Measurements from ENCODE around the gene ARAP2. TPM values are rescaled to one million over a fixed set of nuclear protein-coding genes. Genes with fewer than 3 reads are reported as not detected.

Gene ARAP2
- total and polyA plus RNA-seq, 2 donors (not counting 3 experiments of a cell fraction or from before 2014, with no cell fraction given), result not detected

DNA sequence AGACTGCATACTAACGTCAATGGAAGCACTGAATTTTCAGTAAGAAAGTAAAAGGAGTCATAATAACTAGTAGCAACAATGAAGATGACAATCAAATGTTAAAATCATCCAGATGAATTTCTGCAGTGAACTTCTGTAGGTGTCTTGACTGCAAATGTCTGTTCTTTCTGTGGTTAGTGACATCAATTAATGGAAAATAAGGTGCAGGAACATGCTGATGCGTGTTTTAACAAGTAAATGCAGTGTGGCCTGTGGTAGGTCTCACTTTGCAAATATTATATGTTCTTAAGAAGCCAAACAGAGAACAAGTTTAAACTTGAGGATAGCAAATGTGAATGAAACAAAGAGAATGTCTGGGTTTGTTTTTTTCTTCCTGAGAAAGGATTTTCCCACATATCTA lies 34.5 kb upstream of the ARAP2 start:
- dilution Hi-C loops (cut with MboI; ENCODE audit: extremely low pct_ligation_motif_present, low sequenced_read_pairs), result no loop called here
- Histone ChIP-seq H3K9ac (replicated peaks; ENCODE audit: extremely low read depth, insufficient read depth, low read length) (no peak overlapping the region), H3K4me1 (ENCODE audit: control insufficient read depth, extremely low read depth, insufficient read depth, low read length) (no peaks in the 10 kb centered on the region), H3K9me1 (replicated peaks; ENCODE audit: control insufficient read depth, extremely low read depth, insufficient read depth, low read length) (no peaks in the 10 kb centered on the region), H4K20me1 (replicated peaks; ENCODE audit: control insufficient read depth, extremely low read depth, insufficient read depth, low read length) (no peaks in the 10 kb centered on the region), H3K27me3 (ENCODE audit: control insufficient read depth in 2 of 2, insufficient read depth in 2 of 2, low read length in 2 of 2) (no peaks in the 10 kb centered on the region), H3K79me2 (ENCODE audit: control insufficient read depth, insufficient read depth, low read length) (no peaks in the 10 kb centered on the region), H3K27ac (ENCODE audit: insufficient read depth, low read depth, low read length) (no peak overlapping the region), H3K4me2 (ENCODE audit: insufficient read depth, low read length) (no peak overlapping the region), H3K4me3 (replicated peaks in 1 of 3; ENCODE audit: insufficient read depth in 1 of 3, low read depth in 1 of 3, low read length in 3 of 3) (no peak overlapping the region), H2AFZ (ENCODE audit: low read depth, low read length) (no peak overlapping the region), H3K9me3 (replicated peaks; ENCODE audit: control insufficient read depth, insufficient read depth, low read length) (no peaks in the 10 kb centered on the region), H3K36me3 (ENCODE audit: control insufficient read depth in 2 of 2, extremely low read depth in 1 of 2, insufficient read depth in 2 of 2, low read length in 2 of 2) (no peaks in the 10 kb centered on the region)
- DNase-seq (ENCODE audit: low read depth, low spot score), result no peak
- BruUV-seq (replicated peaks), result no TSS peak
- TF ChIP-seq EZH2 (IDR thresholded peaks at IDR 0.05; ENCODE audit: borderline replicate concordance, low read depth, low read length, severe bottlenecking) (no peak), FOS (IDR thresholded peaks at IDR 0.05; ENCODE audit: borderline replicate concordance, insufficient read depth, low read length) (no peak), MYC (IDR thresholded peaks at IDR 0.05; ENCODE audit: low read depth, low read length) (no peak), GATA2 (IDR thresholded peaks at IDR 0.05; ENCODE audit: insufficient read depth, insufficient read length, low read depth, low read length) (no peak), JUN (IDR thresholded peaks at IDR 0.05; ENCODE audit: borderline replicate concordance, insufficient read depth, insufficient read length, low read depth) (no peak), POLR2AphosphoS5 (IDR thresholded peaks at IDR 0.05; ENCODE audit: insufficient read depth, low read depth, low read length) (no peak), POLR2A (IDR thresholded peaks at IDR 0.05; ENCODE audit: low read depth, low read length) (no peak)
- TF ChIP-seq, protein P1, sequence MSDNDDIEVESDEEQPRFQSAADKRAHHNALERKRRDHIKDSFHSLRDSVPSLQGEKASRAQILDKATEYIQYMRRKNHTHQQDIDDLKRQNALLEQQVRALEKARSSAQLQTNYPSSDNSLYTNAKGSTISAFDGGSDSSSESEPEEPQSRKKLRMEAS (IDR thresholded peaks at IDR 0.05; ENCODE audit: insufficient read depth, insufficient read length), result no peak
- TF ChIP-seq, protein P2, sequence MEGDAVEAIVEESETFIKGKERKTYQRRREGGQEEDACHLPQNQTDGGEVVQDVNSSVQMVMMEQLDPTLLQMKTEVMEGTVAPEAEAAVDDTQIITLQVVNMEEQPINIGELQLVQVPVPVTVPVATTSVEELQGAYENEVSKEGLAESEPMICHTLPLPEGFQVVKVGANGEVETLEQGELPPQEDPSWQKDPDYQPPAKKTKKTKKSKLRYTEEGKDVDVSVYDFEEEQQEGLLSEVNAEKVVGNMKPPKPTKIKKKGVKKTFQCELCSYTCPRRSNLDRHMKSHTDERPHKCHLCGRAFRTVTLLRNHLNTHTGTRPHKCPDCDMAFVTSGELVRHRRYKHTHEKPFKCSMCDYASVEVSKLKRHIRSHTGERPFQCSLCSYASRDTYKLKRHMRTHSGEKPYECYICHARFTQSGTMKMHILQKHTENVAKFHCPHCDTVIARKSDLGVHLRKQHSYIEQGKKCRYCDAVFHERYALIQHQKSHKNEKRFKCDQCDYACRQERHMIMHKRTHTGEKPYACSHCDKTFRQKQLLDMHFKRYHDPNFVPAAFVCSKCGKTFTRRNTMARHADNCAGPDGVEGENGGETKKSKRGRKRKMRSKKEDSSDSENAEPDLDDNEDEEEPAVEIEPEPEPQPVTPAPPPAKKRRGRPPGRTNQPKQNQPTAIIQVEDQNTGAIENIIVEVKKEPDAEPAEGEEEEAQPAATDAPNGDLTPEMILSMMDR (IDR thresholded peaks at IDR 0.05; ENCODE audit: extremely low read depth in 1 of 2, insufficient read depth in 1 of 2, low read depth in 1 of 2, low read length in 2 of 2), result no peak
- no peak for FAIRE-seq
- ChIA-PET CTCF (no interaction called here), POLR2A (no interaction called here)
- intact Hi-C loops (cut with micrococcal nuclease), result no loop called here

Measured in endothelial cell of umbilical vein (primary cell).